ENCODE measurements around the gene PDLIM4. TPM values are rescaled to one million over a fixed set of nuclear protein-coding genes. Genes with fewer than 3 reads are reported as not detected.

PDLIM4 gene
- total RNA-seq, 1 experiment from 2014 or later: 7.6 TPM

GRCh38 chr5:132209901-132210545, 47.5 kb upstream of the PDLIM4 start:
- H3K4me3 Mint-ChIP-seq: no peak overlapping the region
- H3K27me3 ChIP-seq (ENCODE audit: insufficient read depth, low read length): no peaks in the 10 kb centered on the region

More at GRCh38 chr5:132209901-132210545, 47.5 kb upstream of the PDLIM4 start:
- no peaks in the 10 kb centered on the region for H3K9me3 ChIP-seq (ENCODE audit: control insufficient read depth, low read depth, low read length)
- H4K91ac ChIP-seq (ENCODE audit: insufficient read length, low read depth, low read length): no peak overlapping the region
- Mint-ChIP-seq H3K27me3 (ENCODE audit: low read depth) (no peaks in the 10 kb centered on the region), H3K36me3 (ENCODE audit: insufficient read depth in 1 of 3, low read depth in 3 of 3) (peaks cover 7 to 19% (median 14%) of the 10 kb centered on the region in 3 experiments), H3K9me3 (peaks cover 2 to 5% of the 10 kb centered on the region in 2 experiments; a peak in 3 of 5 replicates), H3K27ac (peak overlapping the region in 1 of 3 experiments; percentile 45; a peak in 1 of 7 replicates), H3K4me1 (peaks cover 9% of the 10 kb centered on the region in 2 experiments; a peak in 3 of 4 replicates)
- H3K79me1 ChIP-seq (ENCODE audit: insufficient read depth, low read depth, low read length, poor library complexity, severe bottlenecking): no peaks in the 10 kb centered on the region
- H3K9ac ChIP-seq (ENCODE audit: extremely low read depth, insufficient read length, low read length): no peak overlapping the region
- TF ChIP-seq CTCF (conservative IDR thresholded peaks at IDR 0.05): no peak
- H3K18ac ChIP-seq (ENCODE audit: insufficient read length, low read depth, low read length): no peak overlapping the region
- no peak overlapping the region for H4K5ac ChIP-seq (ENCODE audit: insufficient read length, low read depth, low read length)
- H3K27ac ChIP-seq (ENCODE audit: insufficient read length, low read depth, low read length): no peak overlapping the region
- no peaks in the 10 kb centered on the region for H3K79me2 ChIP-seq (ENCODE audit: insufficient read depth, low read length)
- no CpG with 5 or more reads among the region's 11 CpGs for whole genome bisulfite sequencing (ENCODE audit: extremely low coverage, insufficient read length, low lambda C conversion rate)
- no peak overlapping the region for H2BK15ac ChIP-seq (ENCODE audit: low read depth, low read length)
- H2BK12ac ChIP-seq (ENCODE audit: insufficient read length, low read depth, low read length): no peak overlapping the region
- no peaks in the 10 kb centered on the region for H3K23me2 ChIP-seq (ENCODE audit: insufficient read length, low read depth, low read length, poor library complexity, severe bottlenecking)
- no peak overlapping the region for H3K23ac ChIP-seq (ENCODE audit: insufficient read length, low read depth, low read length)
- no peak overlapping the region for H2BK20ac ChIP-seq (ENCODE audit: low read depth, low read length, poor library complexity, severe bottlenecking)
- no peak overlapping the region for H3K4me2 ChIP-seq (ENCODE audit: insufficient read depth, insufficient read length, low read length)
- no peak overlapping the region for H3K4ac ChIP-seq (ENCODE audit: low read depth, low read length)
- no peak overlapping the region for H2BK120ac ChIP-seq (ENCODE audit: low read depth, low read length, poor library complexity, severe bottlenecking)
- no peak overlapping the region for H2AK5ac ChIP-seq (ENCODE audit: insufficient read length, low read length)
- no peak overlapping the region for H3K56ac ChIP-seq (ENCODE audit: insufficient read length, low read depth, low read length)
- no peak overlapping the region for H3T11ph ChIP-seq (ENCODE audit: low read length)
- no peaks in the 10 kb centered on the region for H3K4me1 ChIP-seq (ENCODE audit: insufficient read depth, low read length)
- H4K20me1 ChIP-seq (ENCODE audit: control insufficient read depth, insufficient read depth, insufficient read length): no peaks in the 10 kb centered on the region
- no peak for DNase-seq
- H2AFZ ChIP-seq (ENCODE audit: low read length): no peak overlapping the region
- no peak overlapping the region for H2BK5ac ChIP-seq (ENCODE audit: insufficient read length, low read length)
- no peak overlapping the region for H4K8ac ChIP-seq (replicated peaks; ENCODE audit: insufficient read length, low read depth, low read length)
- no peak overlapping the region for H3K14ac ChIP-seq (ENCODE audit: insufficient read depth, low read length)

All from H9 (cell line).